CD4-positive, CD25-positive, alpha-beta regulatory T cell (primary cell): Measurements from ENCODE around the gene PCGF3. TPM values are rescaled to one million over a fixed set of nuclear protein-coding genes. Genes with fewer than 3 reads are reported as not detected.
A peak's percentile ranks its signal among the peaks of the same experiment; 100 is the strongest.

Experiments used
- ATAC-seq, 2 donors: fragments of 150-1000 bp; cut with Tn5 transposase; one replicate each; pipeline ENCODE4 v1.10.0; 2021; ENCODE audit warnings: low read depth in 2 of 2, moderate number of reproducible peaks in 2 of 2, moderate library complexity in 1 of 2
- DNase-seq, 3 donors: peaks; one replicate each; pipeline versions ENCODE4 v3.0.0 to v3.0.0-alpha.2; 2012 to 2022; ENCODE audit warnings: mixed read lengths in 1 of 3
- H3K27ac ChIP-seq: one replicate; pipeline ENCODE4 v1.7.0; 2013; ENCODE audit warnings: mild to moderate bottlenecking, low read length; ENCODE audit not compliant: insufficient read depth, poor library complexity, severe bottlenecking
- H3K27me3 ChIP-seq: one replicate; pipeline ENCODE4 v1.7.0; 2013; ENCODE audit warnings: low read length; ENCODE audit not compliant: control insufficient read depth, insufficient read depth
- H3K36me3 ChIP-seq: one replicate; pipeline ENCODE4 v1.7.0; 2013; ENCODE audit warnings: mild to moderate bottlenecking, low read length, moderate library complexity; ENCODE audit not compliant: control insufficient read depth, insufficient read depth
- H3K4me1 ChIP-seq: 2 replicates; pipeline ENCODE4 v1.7.0; 2013; ENCODE audit warnings: mild to moderate bottlenecking, low read length; ENCODE audit not compliant: insufficient read depth, control insufficient read depth, poor library complexity, severe bottlenecking
- H3K4me3 ChIP-seq: one replicate; pipeline ENCODE4 v1.7.0; 2013; ENCODE audit warnings: low read depth, mild to moderate bottlenecking, low read length, moderate library complexity
- H3K9me3 ChIP-seq, 2 experiments: 1 replicate in 1 of 2; 2 replicates in 1 of 2; pipeline ENCODE4 v1.7.0; 2013; ENCODE audit warnings: low read length in 2 of 2, mild to moderate bottlenecking in 1 of 2, moderate library complexity in 1 of 2; ENCODE audit not compliant: control insufficient read depth in 2 of 2
- H3K27ac Mint-ChIP-seq, 3 donors: one replicate each; pipeline ENCODE4 v1.8.0; 2020 to 2022; ENCODE audit warnings: mild to moderate bottlenecking in 3 of 3, mixed read lengths in 3 of 3, moderate library complexity in 2 of 3
- H3K27me3 Mint-ChIP-seq: one replicate; pipeline ENCODE4 v1.8.0; 2022; ENCODE audit warnings: mild to moderate bottlenecking, mixed read lengths
- H3K36me3 Mint-ChIP-seq: one replicate; pipeline ENCODE4 v1.8.0; 2020; ENCODE audit warnings: mixed read lengths
- H3K4me1 Mint-ChIP-seq, 4 donors: one replicate each; pipeline ENCODE4 v1.8.0; 2020 to 2022; ENCODE audit warnings: mixed read lengths in 4 of 4, mild to moderate bottlenecking in 1 of 4
- H3K4me3 Mint-ChIP-seq, 4 donors: one replicate each; pipeline ENCODE4 v1.8.0; 2020 to 2022; ENCODE audit warnings: mild to moderate bottlenecking in 4 of 4, mixed read lengths in 4 of 4, moderate library complexity in 3 of 4
- H3K9me3 Mint-ChIP-seq, 7 donors: one replicate each; pipeline ENCODE4 v1.8.0; 2020 to 2022; ENCODE audit warnings: mixed read lengths in 7 of 7, mild to moderate bottlenecking in 3 of 7, moderate library complexity in 2 of 7
- polyA plus RNA-seq, 4 donors: library from polyadenylated mRNA; unstranded; fragments of 300-500 nt; fragmentation: Illumina TruSeq; gene quantifications; one replicate each; pipeline ENCODE4 v1.2.3, GENCODE V29; 2021
- total RNA-seq: library from RNA; stranded (reverse); gene quantifications from one replicate; pipeline ENCODE4 v1.2.3, GENCODE V29; 2022

PCGF3 gene
- total and polyA plus RNA-seq, 5 donors from 2014 or later, result 3.2 to 71.8 (median 4.8) TPM

DNA sequence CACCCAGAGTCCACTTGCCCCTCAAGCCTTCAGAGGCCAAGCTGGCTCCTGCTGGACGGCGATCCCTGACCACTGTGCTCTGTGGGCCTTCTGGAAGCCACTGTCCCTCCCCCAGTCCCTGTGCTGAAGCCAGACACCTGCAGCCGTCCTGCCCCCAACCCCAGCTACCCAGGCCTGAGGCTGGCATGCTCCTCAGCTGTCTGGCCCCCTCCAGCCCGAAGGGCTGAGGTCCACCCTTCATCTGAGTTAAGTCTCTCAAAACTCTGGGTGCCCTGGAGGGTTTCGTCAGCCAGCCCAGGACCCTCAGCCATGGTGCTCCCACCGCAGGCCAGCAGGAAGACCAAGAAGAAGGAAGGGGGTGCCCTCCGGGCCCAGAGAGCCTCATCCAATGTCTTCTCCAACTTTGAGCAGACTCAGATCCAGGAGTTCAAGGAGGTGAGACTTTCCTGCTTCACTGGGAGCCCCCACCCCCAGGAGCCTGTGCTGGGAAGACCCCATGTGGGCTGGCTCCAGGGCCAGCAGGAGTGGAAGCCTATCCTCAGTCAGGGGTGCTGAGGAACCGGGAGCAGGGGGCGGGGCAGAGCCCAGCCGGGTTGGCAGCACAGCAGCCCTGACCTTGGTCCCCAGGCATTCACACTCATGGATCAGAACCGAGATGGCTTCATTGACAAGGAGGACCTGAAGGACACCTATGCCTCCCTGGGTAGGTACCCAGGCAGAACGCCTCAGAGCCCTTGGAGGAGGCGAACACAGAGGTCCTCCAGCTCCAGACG lies 27.1 kb upstream of the PCGF3 start:
- H3K4me3 Mint-ChIP-seq, result peak overlapping the region in 2 of 4 donors; percentile 50 to 61
- no peaks in the 10 kb centered on the region for H3K27me3 ChIP-seq
- DNase-seq, result no peak
- H3K27ac ChIP-seq, result no peak overlapping the region
- peaks cover 6% of the 10 kb centered on the region for H3K27me3 Mint-ChIP-seq
- H3K36me3 Mint-ChIP-seq, result no peaks in the 10 kb centered on the region
- H3K4me1 Mint-ChIP-seq, result peaks cover 0 to 21% (median 0%) of the 10 kb centered on the region in 4 donors
- no peaks in the 10 kb centered on the region for H3K9me3 Mint-ChIP-seq
- H3K27ac Mint-ChIP-seq, result no peak overlapping the region
- H3K4me3 ChIP-seq, result no peak overlapping the region
- ATAC-seq, result no peak
- peaks cover 29% of the 10 kb centered on the region for H3K4me1 ChIP-seq
- no peaks in the 10 kb centered on the region for H3K9me3 ChIP-seq
- H3K36me3 ChIP-seq, result no peaks in the 10 kb centered on the region

DNA sequence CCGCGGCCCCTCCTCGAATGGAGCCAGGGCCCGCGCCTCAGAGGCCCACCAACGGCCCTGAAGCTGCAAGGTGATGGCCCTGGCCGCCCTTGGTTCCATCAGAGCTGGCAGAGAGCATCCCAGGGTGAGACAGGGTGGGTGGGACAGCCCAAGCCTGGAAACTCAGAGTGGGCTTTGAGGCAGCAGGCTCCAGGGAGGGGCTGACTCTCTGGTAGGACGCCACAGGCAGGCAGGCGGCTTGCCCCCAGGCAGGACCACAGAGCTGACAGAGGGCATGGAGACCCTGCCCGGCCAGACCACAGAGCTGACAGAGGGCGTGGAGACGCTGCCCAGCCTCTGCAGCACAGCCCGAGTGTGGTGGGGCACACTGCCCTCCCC lies 26.5 kb upstream of the PCGF3 start:
- H3K4me3 Mint-ChIP-seq, result no peak overlapping the region
- no peak for DNase-seq

DNA sequence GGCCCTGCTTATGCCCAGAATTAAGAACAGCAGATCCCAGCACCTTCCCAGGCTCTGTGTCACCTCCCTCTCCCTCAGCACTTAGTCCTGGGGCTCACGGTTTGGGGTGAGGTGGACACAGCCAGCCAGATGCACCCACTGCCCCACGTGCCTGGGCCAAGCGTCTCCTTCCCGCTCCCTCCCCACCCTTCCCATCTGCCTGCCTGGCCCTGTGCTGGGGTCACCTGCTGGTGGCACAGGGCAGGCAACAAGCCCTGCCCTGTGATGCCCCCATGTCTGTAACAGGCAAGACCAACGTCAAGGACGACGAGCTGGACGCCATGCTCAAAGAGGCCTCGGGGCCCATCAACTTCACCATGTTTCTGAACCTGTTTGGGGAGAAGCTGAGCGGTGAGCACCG lies 26.0 kb upstream of the PCGF3 start:
- H3K4me1 ChIP-seq, result peaks cover 25% of the 10 kb centered on the region
- ATAC-seq (no peak), DNase-seq (no peak)
- H3K36me3 Mint-ChIP-seq, result no peaks in the 10 kb centered on the region
- H3K27ac Mint-ChIP-seq, result no peak overlapping the region
- no peak overlapping the region for H3K27ac ChIP-seq
- H3K9me3 Mint-ChIP-seq, result no peaks in the 10 kb centered on the region
- H3K4me3 ChIP-seq, result no peak overlapping the region
- H3K27me3 Mint-ChIP-seq, result peaks cover 6% of the 10 kb centered on the region
- no peaks in the 10 kb centered on the region for H3K27me3 ChIP-seq
- peaks cover 0 to 16% (median 0%) of the 10 kb centered on the region in 4 donors for H3K4me1 Mint-ChIP-seq
- peak overlapping the region in 1 of 4 donors; percentile 43 for H3K4me3 Mint-ChIP-seq
- no peaks in the 10 kb centered on the region for H3K9me3 ChIP-seq
- no peaks in the 10 kb centered on the region for H3K36me3 ChIP-seq

More for the DNA sequence above, 26.5 kb upstream of the PCGF3 start:
- no peak overlapping the region for H3K4me3 ChIP-seq
- H3K4me1 ChIP-seq, result peaks cover 26% of the 10 kb centered on the region
- ATAC-seq, result no peak
- Mint-ChIP-seq H3K4me1 (peaks cover 0 to 19% (median 0%) of the 10 kb centered on the region in 4 donors), H3K36me3 (no peaks in the 10 kb centered on the region), H3K9me3 (no peaks in the 10 kb centered on the region), H3K27me3 (peaks cover 6% of the 10 kb centered on the region), H3K27ac (no peak overlapping the region)
- H3K27ac ChIP-seq, result no peak overlapping the region
- no peaks in the 10 kb centered on the region for H3K36me3 ChIP-seq
- H3K27me3 ChIP-seq, result no peaks in the 10 kb centered on the region
- H3K9me3 ChIP-seq, result no peaks in the 10 kb centered on the region

DNA sequence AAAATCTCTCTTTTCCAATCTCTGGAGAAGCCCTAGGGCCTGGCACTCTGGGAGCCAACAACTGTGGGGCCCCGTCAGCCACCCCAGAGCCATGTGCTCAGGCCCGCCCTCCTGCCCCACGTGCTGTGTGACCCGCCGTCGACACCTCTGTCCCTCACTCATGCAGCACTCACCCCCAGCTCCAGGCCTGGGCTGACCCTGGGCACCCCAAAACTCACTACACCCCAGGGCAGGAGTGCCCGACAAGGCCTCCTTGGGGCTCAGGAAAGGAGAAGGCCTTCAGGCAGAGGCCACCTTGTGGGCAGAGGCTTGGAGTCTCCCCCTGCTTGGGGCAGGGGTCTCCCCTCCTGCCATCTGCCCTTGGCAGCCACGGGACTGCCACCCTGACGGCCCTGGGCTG lies 25.5 kb upstream of the PCGF3 start:
- no peaks in the 10 kb centered on the region for H3K36me3 ChIP-seq
- H3K4me3 ChIP-seq, result no peak overlapping the region
- Mint-ChIP-seq H3K9me3 (no peaks in the 10 kb centered on the region), H3K4me3 (peak overlapping the region; percentile 52 to 88 (median 68)), H3K27ac (peak overlapping the region in 1 of 3 donors; percentile 17), H3K4me1 (peaks cover 0 to 17% (median under 1%) of the 10 kb centered on the region in 4 donors), H3K36me3 (no peaks in the 10 kb centered on the region), H3K27me3 (peaks cover 6% of the 10 kb centered on the region)
- H3K4me1 ChIP-seq, result peaks cover 21% of the 10 kb centered on the region
- no peaks in the 10 kb centered on the region for H3K9me3 ChIP-seq
- no peaks in the 10 kb centered on the region for H3K27me3 ChIP-seq
- ATAC-seq, result no peak
- DNase-seq, result no peak
- H3K27ac ChIP-seq, result no peak overlapping the region

DNA sequence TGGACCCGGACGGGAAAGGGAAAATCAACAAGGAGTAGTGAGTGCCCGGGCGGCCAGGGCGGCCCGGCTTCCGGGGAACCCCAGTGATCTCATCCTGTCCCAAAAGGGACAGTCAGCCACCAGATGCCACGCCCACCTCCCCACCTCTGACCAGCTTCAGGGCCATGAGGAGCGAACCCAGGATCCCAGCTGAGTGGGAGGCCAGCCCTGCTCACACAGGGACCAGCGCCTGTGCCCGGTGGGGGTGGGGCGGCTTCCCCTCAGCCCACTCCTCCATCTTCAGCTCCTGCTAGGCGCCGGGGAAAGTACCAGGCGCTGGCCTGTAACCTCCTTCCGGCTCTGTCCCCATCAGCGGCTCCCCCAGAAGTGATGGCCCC lies 25.1 kb upstream of the PCGF3 start:
- no peak for DNase-seq
- Histone ChIP-seq H3K27ac (peak overlapping the region; percentile 41), H3K36me3 (no peaks in the 10 kb centered on the region), H3K9me3 (no peaks in the 10 kb centered on the region), H3K4me3 (no peak overlapping the region), H3K4me1 (peaks cover 16% of the 10 kb centered on the region), H3K27me3 (no peaks in the 10 kb centered on the region)
- H3K9me3 Mint-ChIP-seq, result no peaks in the 10 kb centered on the region
- H3K4me3 Mint-ChIP-seq, result peak overlapping the region; percentile 64 to 88 (median 68)
- H3K27me3 Mint-ChIP-seq, result peaks cover 6% of the 10 kb centered on the region
- ATAC-seq, result no peak
- peak overlapping the region in 2 of 3 donors; percentile 17 to 43 for H3K27ac Mint-ChIP-seq
- H3K36me3 Mint-ChIP-seq, result no peaks in the 10 kb centered on the region
- H3K4me1 Mint-ChIP-seq, result peaks cover 0 to 18% (median 1%) of the 10 kb centered on the region in 4 donors

DNA sequence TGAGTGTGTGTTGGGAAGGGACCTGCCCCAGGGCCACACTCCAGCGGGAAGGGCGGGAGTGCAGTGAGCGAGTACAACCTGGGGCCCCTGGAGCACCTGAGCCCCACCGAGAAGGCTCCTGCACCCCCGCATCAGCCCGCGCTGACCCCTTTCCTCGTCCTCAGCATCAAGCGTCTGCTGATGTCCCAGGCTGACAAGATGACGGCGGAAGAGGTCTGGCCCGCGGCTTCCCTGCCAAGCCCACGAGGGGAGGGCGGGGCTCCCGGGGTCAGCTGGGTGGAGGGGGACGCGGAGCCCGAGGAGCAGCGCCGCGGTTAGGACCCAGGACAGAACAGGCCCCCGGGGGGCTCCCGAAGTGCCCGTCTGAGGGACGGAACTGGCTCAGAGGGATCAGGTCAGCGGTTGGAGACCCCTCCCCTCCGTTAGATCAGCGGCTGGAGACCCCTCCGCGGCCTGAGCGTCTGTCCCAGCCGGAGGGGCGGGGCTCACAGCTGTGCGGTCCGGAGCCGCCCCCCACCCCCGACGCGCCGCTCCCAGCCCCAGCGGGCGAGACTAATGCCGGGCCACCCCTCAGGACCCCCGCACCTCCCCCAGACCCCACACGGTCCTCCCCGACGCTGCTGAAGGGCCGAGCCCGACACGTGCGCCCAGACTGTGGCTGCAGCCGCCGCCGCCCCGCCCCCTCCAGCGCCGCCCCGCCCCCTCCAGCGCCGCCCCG lies 24.5 kb upstream of the PCGF3 start:
- Histone ChIP-seq H3K9me3 (no peaks in the 10 kb centered on the region), H3K27ac (peak overlapping the region; percentile 41), H3K36me3 (no peaks in the 10 kb centered on the region), H3K27me3 (no peaks in the 10 kb centered on the region), H3K4me1 (peaks cover 13% of the 10 kb centered on the region), H3K4me3 (no peak overlapping the region)
- peaks cover 6% of the 10 kb centered on the region for H3K27me3 Mint-ChIP-seq
- H3K27ac Mint-ChIP-seq, result peak overlapping the region in 2 of 3 donors; percentile 17 to 43
- H3K4me1 Mint-ChIP-seq, result peaks cover 0 to 18% (median 1%) of the 10 kb centered on the region in 4 donors
- H3K36me3 Mint-ChIP-seq, result no peaks in the 10 kb centered on the region
- peak; percentile 44 to 57 (median 52) for DNase-seq
- peak overlapping the region; percentile 64 to 88 (median 68) for H3K4me3 Mint-ChIP-seq
- peak; percentile 24 to 47 for ATAC-seq
- no peaks in the 10 kb centered on the region for H3K9me3 Mint-ChIP-seq

DNA sequence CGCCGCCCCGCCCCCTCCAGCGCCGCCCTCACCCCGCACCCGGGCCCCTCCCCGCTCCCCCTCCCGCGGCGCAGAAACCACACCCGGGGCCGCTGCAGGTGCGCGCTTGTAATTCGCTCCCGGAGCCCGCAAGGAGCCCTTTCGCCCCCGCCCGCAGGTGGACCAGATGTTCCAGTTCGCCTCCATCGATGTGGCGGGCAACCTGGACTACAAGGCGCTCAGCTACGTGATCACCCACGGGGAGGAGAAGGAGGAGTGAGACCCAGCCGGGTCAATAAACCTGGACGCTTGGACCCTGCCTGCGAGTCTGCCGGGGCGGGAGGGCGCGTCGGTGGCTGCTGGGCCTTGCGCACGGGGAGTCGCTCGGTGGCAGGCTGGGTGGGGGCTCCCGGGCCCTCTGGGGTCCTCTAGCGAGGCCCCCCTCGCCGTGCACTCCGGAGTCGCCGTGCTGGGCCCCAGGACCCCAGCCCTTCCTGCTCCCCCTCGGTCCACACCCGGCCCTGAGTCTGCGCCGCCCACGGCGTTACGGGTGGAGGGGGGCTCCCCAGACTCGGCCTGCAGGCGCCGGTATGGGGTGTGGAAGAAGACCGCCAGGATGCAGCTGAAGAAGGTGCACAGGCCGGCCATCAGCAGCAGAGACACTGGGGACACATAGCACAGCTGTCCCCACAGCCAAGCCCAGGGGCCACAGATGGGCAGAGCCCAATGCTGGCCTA lies 23.7 kb upstream of the PCGF3 start:
- H3K27ac Mint-ChIP-seq, result no peak overlapping the region
- H3K4me3 Mint-ChIP-seq, result peak overlapping the region in 3 of 4 donors; percentile 38 to 61 (median 39)
- DNase-seq, result peak in 2 of 3 donors; percentile 54 to 57
- no peaks in the 10 kb centered on the region for H3K36me3 Mint-ChIP-seq
- no peaks in the 10 kb centered on the region for H3K27me3 ChIP-seq
- H3K4me3 ChIP-seq, result no peak overlapping the region
- peaks cover 6% of the 10 kb centered on the region for H3K27me3 Mint-ChIP-seq
- no peaks in the 10 kb centered on the region for H3K36me3 ChIP-seq
- H3K9me3 ChIP-seq, result no peaks in the 10 kb centered on the region
- peak in 1 of 2 donors; percentile 7 for ATAC-seq
- no peak overlapping the region for H3K27ac ChIP-seq
- peaks cover 13% of the 10 kb centered on the region for H3K4me1 ChIP-seq
- peaks cover 0 to 18% (median 1%) of the 10 kb centered on the region in 4 donors for H3K4me1 Mint-ChIP-seq
- no peaks in the 10 kb centered on the region for H3K9me3 Mint-ChIP-seq
